ENCODE results near the gene TAPBPL. TPM values are rescaled to one million over a fixed set of nuclear protein-coding genes. Genes with fewer than 3 reads are reported as not detected.
"Not testable (repeated sequence)": the region's sequence is repeated elsewhere in the genome, so short reads cannot be mapped to it uniquely, and the experiment has no call there.

Gene TAPBPL
- total RNA-seq, 1 experiment from 2014 or later, result 2.2 TPM

- H3K9me3 ChIP-seq, result no peaks in the 10 kb centered on the region
- peaks cover 65% of the 10 kb centered on the region for H3K36me3 ChIP-seq
- DNase-seq, result no peak
- H3K27me3 ChIP-seq, result no peaks in the 10 kb centered on the region
- H3K4me3 ChIP-seq, result peak overlapping the region; percentile 75
Measured at GRCh38 chr12:6494968-6495367, 43.1 kb downstream of the TAPBPL start.

- DNase-seq, H3K27me3 ChIP-seq, H3K9me3 ChIP-seq, H3K4me3 ChIP-seq: not testable (repeated sequence)
- peaks cover 65% of the 10 kb centered on the region for H3K36me3 ChIP-seq
Measured at GRCh38 chr12:6497291-6497690, 45.4 kb downstream of the TAPBPL start.

- no peak for DNase-seq
- Histone ChIP-seq H3K36me3 (peaks cover 73% of the 10 kb centered on the region), H3K9me3 (no peaks in the 10 kb centered on the region), H3K27me3 (no peaks in the 10 kb centered on the region), H3K4me3 (no peak overlapping the region)
Measured at GRCh38 chr12:6500466-6500865, 48.6 kb downstream of the TAPBPL start.

- H3K9me3 ChIP-seq, result no peaks in the 10 kb centered on the region
- no peak overlapping the region for H3K4me3 ChIP-seq
- peaks cover 64% of the 10 kb centered on the region for H3K36me3 ChIP-seq
- no peak for DNase-seq
- H3K27me3 ChIP-seq, result no peaks in the 10 kb centered on the region
Measured at GRCh38 chr12:6507102-6507998, 55.5 kb downstream of the TAPBPL start.

- no peak overlapping the region for H3K4me3 ChIP-seq
- no peak for DNase-seq
- H3K36me3 ChIP-seq, result peaks cover 70% of the 10 kb centered on the region
- H3K27me3 ChIP-seq, result no peaks in the 10 kb centered on the region
- H3K9me3 ChIP-seq, result no peaks in the 10 kb centered on the region
Measured at GRCh38 chr12:6508087-6508486, 56.2 kb downstream of the TAPBPL start.

Other genes with a start within 250 kb of the TAPBPL start
- gene PLEKHG6, start 141.4 kb upstream of the TAPBPL start, total RNA-seq (2014; rRNA removed; shearing (Covaris generic); ENCODE audit: low replicate concordance), result not detected in 2 replicates
- 181 and 208 TPM in 2 replicates for gene TNFRSF1A, start 110.0 kb upstream of the TAPBPL start, total RNA-seq (2014; rRNA removed; shearing (Covaris generic); ENCODE audit: low replicate concordance)
- 0.07 and 0.66 TPM in 2 replicates for gene SCNN1A, start 76.5 kb upstream of the TAPBPL start, total RNA-seq (2014; rRNA removed; shearing (Covaris generic); ENCODE audit: low replicate concordance)
- 35.0 and 61.5 TPM in 2 replicates for gene LTBR, start 67.9 kb upstream of the TAPBPL start, total RNA-seq (2014; rRNA removed; shearing (Covaris generic); ENCODE audit: low replicate concordance)
- gene CD27, start 7.1 kb upstream of the TAPBPL start, total RNA-seq (2014; rRNA removed; shearing (Covaris generic); ENCODE audit: low replicate concordance), result not detected in 2 replicates
- 7.1 and 15.3 TPM in 2 replicates for gene VAMP1, start 18.6 kb downstream of the TAPBPL start, total RNA-seq (2014; rRNA removed; shearing (Covaris generic); ENCODE audit: low replicate concordance)
- 140 and 315 TPM in 2 replicates for gene MRPL51, start 41.2 kb downstream of the TAPBPL start, total RNA-seq (2014; rRNA removed; shearing (Covaris generic); ENCODE audit: low replicate concordance)
- gene NCAPD2, start 42.1 kb downstream of the TAPBPL start, total RNA-seq (2014; rRNA removed; shearing (Covaris generic); ENCODE audit: low replicate concordance), result 60.2 and 95.9 TPM in 2 replicates
- 4,502 and 8,561 TPM in 2 replicates for gene GAPDH, start 82.5 kb downstream of the TAPBPL start, total RNA-seq (2014; rRNA removed; shearing (Covaris generic); ENCODE audit: low replicate concordance)
- gene IFFO1, start 104.0 kb downstream of the TAPBPL start, total RNA-seq (2014; rRNA removed; shearing (Covaris generic); ENCODE audit: low replicate concordance), result 6.1 and 13.2 TPM in 2 replicates
- gene NOP2, start 116.2 kb downstream of the TAPBPL start, total RNA-seq (2014; rRNA removed; shearing (Covaris generic); ENCODE audit: low replicate concordance), result 64.5 and 90.4 TPM in 2 replicates
- gene CHD4, start 155.3 kb downstream of the TAPBPL start, total RNA-seq (2014; rRNA removed; shearing (Covaris generic); ENCODE audit: low replicate concordance), result 155 and 166 TPM in 2 replicates
- 0.03 TPM in 1 of 2 replicates, not detected in the other for gene LPAR5, start 183.9 kb downstream of the TAPBPL start, total RNA-seq (2014; rRNA removed; shearing (Covaris generic); ENCODE audit: low replicate concordance)
- not detected in 2 replicates for gene ACRBP, start 195.4 kb downstream of the TAPBPL start, total RNA-seq (2014; rRNA removed; shearing (Covaris generic); ENCODE audit: low replicate concordance)
- gene ING4, start 211.1 kb downstream of the TAPBPL start, total RNA-seq (2014; rRNA removed; shearing (Covaris generic); ENCODE audit: low replicate concordance), result 30.1 and 33.1 TPM in 2 replicates
- 9.3 and 21.9 TPM in 2 replicates for gene ZNF384, start 237.3 kb downstream of the TAPBPL start, total RNA-seq (2014; rRNA removed; shearing (Covaris generic); ENCODE audit: low replicate concordance)
- gene PIANP, start 248.8 kb downstream of the TAPBPL start, total RNA-seq (2014; rRNA removed; shearing (Covaris generic); ENCODE audit: low replicate concordance), result not detected in 2 replicates